HepG2 (cell line): ENCODE results near the gene CNOT8. TPM values are rescaled to one million over a fixed set of nuclear protein-coding genes. Genes with fewer than 3 reads are reported as not detected.

Experiments
- ATAC-seq: fragments of 200-7000 bp; cut with Tn5 transposase; 3 replicates; pipeline ENCODE4 v1.9.1; 2020; ENCODE audit warnings: mild to moderate bottlenecking, moderate library complexity
- BruUV-seq: library from RNA; stranded (reverse); fragments of 400-500 nt; replicated peaks from 2 replicates; lab custom pipeline; 2021; lab: Mats Ljungman, UMichigan
- CTCF ChIA-PET: fragments of 300-600 bp; formaldehyde crosslinking; extraction: SDS; loops from one replicate; lab custom pipeline; 2021; ENCODE audit warnings: low total read pairs, inconsistent platforms, low intra/inter-chr PET ratio; lab: Yijun Ruan, JAX
- POLR2A ChIA-PET: fragments of 350-600 bp; sonication (Branson Sonifier 250); formaldehyde crosslinking; loops from one replicate; lab custom pipeline; 2020; ENCODE audit warnings: antibody characterized with exemption, inconsistent platforms; lab: Yijun Ruan, JAX
- DNase-seq: peaks from one replicate; pipeline ENCODE4 v3.0.0-alpha.2; 2015; ENCODE audit warnings: low spot score
- FAIRE-seq: peaks from 3 replicates; lab custom pipeline; 2011; peaks lifted over from hg19 to GRCh38; lab: Jason Lieb, UNC
- H2AFZ ChIP-seq: one replicate; pipeline ENCODE4 v1.6.1; 2011; ENCODE audit warnings: low read length, inconsistent platforms
- H3K27ac ChIP-seq: fragments of 300-600 bp; 3 replicates; pipeline ENCODE4 v1.8.0; 2011; ENCODE audit warnings: mixed run types, mild to moderate bottlenecking, mixed read lengths, low read length, inconsistent platforms; ENCODE audit not compliant: insufficient read depth; ENCODE audit errors: extremely low read length
- H3K27me3 ChIP-seq, 2 experiments: fragments of 200-600 bp in 1 of 2; 2 replicates in 1 of 2; 3 replicates in 1 of 2; pipeline versions ENCODE4 v1.6.0 to v1.8.0; 2011; ENCODE audit warnings: low read length in 2 of 2, mild to moderate bottlenecking in 2 of 2, moderate library complexity in 2 of 2, inconsistent platforms in 1 of 2; ENCODE audit not compliant: insufficient read depth in 2 of 2, control insufficient read depth in 1 of 2
- H3K36me3 ChIP-seq, 2 experiments: fragments of 200-600 bp in 1 of 2; replicated peaks in 1 of 2; 2 replicates in 1 of 2; 3 replicates in 1 of 2; pipeline versions ENCODE4 v1.5.1 to v1.8.0; 2011; ENCODE audit warnings: low read length in 2 of 2, inconsistent platforms in 1 of 2; ENCODE audit not compliant: insufficient read depth in 2 of 2, control insufficient read depth in 1 of 2
- H3K4me1 ChIP-seq: 2 replicates; pipeline ENCODE4 v1.5.1; 2012; ENCODE audit warnings: low read length, inconsistent platforms; ENCODE audit not compliant: insufficient read depth
- H3K4me2 ChIP-seq: 2 replicates; pipeline ENCODE4 v1.6.0; 2011; ENCODE audit warnings: low read depth, low read length, inconsistent platforms
- H3K4me3 ChIP-seq, 3 experiments: fragments of 200-600 bp in 1 of 3; sonication (generic), shearing (Covaris generic) in 1 of 3; replicated peaks in 1 of 3; 2 replicates each; pipeline ENCODE4 v1.5.1; 2011 to 2016; ENCODE audit warnings: low read length in 3 of 3, inconsistent platforms in 2 of 3, low read depth in 2 of 3, mild to moderate bottlenecking in 2 of 3, control low read depth in 1 of 3, mixed read lengths in 1 of 3; ENCODE audit not compliant: insufficient read depth in 1 of 3
- H3K79me2 ChIP-seq: one replicate; pipeline ENCODE4 v1.6.1; 2011; ENCODE audit warnings: low read length, inconsistent platforms; ENCODE audit not compliant: insufficient read depth
- H3K9ac ChIP-seq: 2 replicates; pipeline ENCODE4 v1.6.0; 2011; ENCODE audit warnings: mild to moderate bottlenecking, low read depth, low read length, inconsistent platforms; ENCODE audit not compliant: insufficient read depth
- H3K9me3 ChIP-seq: 2 replicates; pipeline ENCODE4 v1.5.1; 2012; ENCODE audit warnings: mild to moderate bottlenecking, low read length
- H4K20me1 ChIP-seq: 2 replicates; pipeline ENCODE4 v1.6.0; 2011; ENCODE audit warnings: inconsistent platforms, mild to moderate bottlenecking, low read length, moderate library complexity; ENCODE audit not compliant: insufficient read depth
- AKNA ChIP-seq: sonication (generic); formaldehyde crosslinking; IDR thresholded peaks from 2 replicates; pipeline ENCODE4 v1.4.0; 2020; ENCODE audit warnings: missing genetic modification reagents, borderline replicate concordance
- BCLAF1 ChIP-seq: fragments of 450-650 bp; IDR thresholded peaks from 2 replicates; pipeline ENCODE4 v1.6.1; 2017; ENCODE audit warnings: mild to moderate bottlenecking
- FOSL2 ChIP-seq: sonication (generic); formaldehyde crosslinking; IDR thresholded peaks from 2 replicates; pipeline ENCODE4 v1.4.0; 2020; ENCODE audit warnings: missing genetic modification reagents
- HNF1B ChIP-seq: sonication (generic); formaldehyde crosslinking; IDR thresholded peaks from 2 replicates; pipeline ENCODE4 v1.5.1; 2020; ENCODE audit warnings: mild to moderate bottlenecking, moderate library complexity, missing genetic modification reagents
- KDM5A ChIP-seq: fragments of 200-600 bp; sonication (generic); IDR thresholded peaks from 2 replicates; pipeline ENCODE4 v1.7.0; 2018; ENCODE audit warnings: antibody characterized with exemption, mild to moderate bottlenecking, low read length, borderline replicate concordance
- MLX ChIP-seq: IDR thresholded peaks from 2 replicates; pipeline ENCODE4 v1.6.1; 2016
- NPAS2 ChIP-seq: sonication (generic); formaldehyde crosslinking; IDR thresholded peaks from 2 replicates; pipeline ENCODE4 v1.8.0; 2022; ENCODE audit warnings: mild to moderate bottlenecking, missing genetic modification reagents, borderline replicate concordance
- REL ChIP-seq: sonication (generic); formaldehyde crosslinking; conservative IDR thresholded peaks from 2 replicates; pipeline ENCODE4 v1.8.0; 2022; ENCODE audit warnings: mild to moderate bottlenecking, missing genetic modification reagents, moderate library complexity
- U2AF1 ChIP-seq: fragments of 200-400 bp; formaldehyde crosslinking; optimal IDR thresholded peaks from 2 replicates; pipeline ENCODE3; 2017; ENCODE audit warnings: mild to moderate bottlenecking, low read depth, low read length
- ZGPAT ChIP-seq: IDR thresholded peaks from 2 replicates; pipeline ENCODE4 v1.6.1; 2016; ENCODE audit warnings: mild to moderate bottlenecking
- ZNF432 ChIP-seq: sonication (generic); formaldehyde crosslinking; IDR thresholded peaks from 2 replicates; pipeline ENCODE4 v1.5.0; 2020; ENCODE audit warnings: missing genetic modification reagents, mild to moderate bottlenecking, borderline replicate concordance
- ZNF652 ChIP-seq: IDR thresholded peaks from 2 replicates; pipeline ENCODE4 v1.6.1; 2016; ENCODE audit warnings: low read depth, borderline replicate concordance
- WGBS: methylation state at CpG from one replicate; pipeline ENCODE4 v1.1.6; 2017; ENCODE audit warnings: low lambda C conversion rate; 5-methylcytosine and 5-hydroxymethylcytosine counted together
- in situ Hi-C: cut with HindIII; loops from 2 replicates; pipeline ENCODE4 v1.10.0; 2017; ENCODE audit warnings: low pct_unique_long_range_greater_than_20kb; ENCODE audit not compliant: extremely low pct_ligation_motif_present
- intact Hi-C: fragments of 100-400 bp; cut with micrococcal nuclease; formaldehyde crosslinking; loops from one replicate; pipeline ENCODE4 v1.10.0; 2022; ENCODE audit not compliant: unreplicated experiment
- polyA plus RNA-seq, 8 experiments: library from polyadenylated mRNA; depleted of rRNA in 3 of 8; stranded (reverse) in 7 of 8; unstranded in 1 of 8; fragments of >200 nt; fragmentation: Illumina TruSeq in 4 of 8; extraction: Trizol in 4 of 8; gene quantifications; 2 replicates each; pipeline versions ENCODE4 v1.2.1 to v1.2.3, GENCODE V29; 2011 to 2016; ENCODE audit warnings: low read depth in 4 of 8, missing spikeins in 1 of 8, mixed read lengths in 1 of 8; ENCODE audit not compliant: insufficient read depth in 1 of 8
- total RNA-seq, 5 experiments: library from RNA; depleted of rRNA; stranded (reverse); fragments of >200 nt; fragmentation: Illumina TruSeq; extraction: Trizol; gene quantifications; 2 replicates each; pipeline ENCODE4 v1.2.3, GENCODE V29; 2016; ENCODE audit warnings: low read depth in 1 of 5

Gene CNOT8
- total and polyA plus RNA-seq, 2 of the 13 experiments (the other 11 are each of a cell fraction or from before 2014, with no cell fraction given): 37.1 to 74.9 TPM

GRCh38 chr5:154866841-154867240 lies 8.4 kb downstream of the CNOT8 start:
- Histone ChIP-seq H3K4me3 (no peak overlapping the region), H4K20me1 (peaks cover 18% of the 10 kb centered on the region; the same call in 1 of the 2 replicates), H3K36me3 (peaks cover 7 to 56% of the 10 kb centered on the region in 2 experiments), H3K9ac (no peak overlapping the region), H3K4me1 (peaks cover 37% of the 10 kb centered on the region), H3K79me2 (peaks cover 41% of the 10 kb centered on the region), H3K9me3 (no peaks in the 10 kb centered on the region), H3K27me3 (no peaks in the 10 kb centered on the region), H2AFZ (no peak overlapping the region), H3K4me2 (no peak overlapping the region), H3K27ac (no peak overlapping the region)
- no peak for TF ChIP-seq HNF1B (CRISPR knock-in tag)
- no peak for TF ChIP-seq ZNF652 (CRISPR knock-in tag)
- TF ChIP-seq U2AF1: no peak
- no peak for TF ChIP-seq ZNF432 (CRISPR knock-in tag)
- no peak for TF ChIP-seq REL (CRISPR knock-in tag)
- TF ChIP-seq MLX (CRISPR knock-in tag): no peak
- TF ChIP-seq ZGPAT (CRISPR knock-in tag): no peak
- TF ChIP-seq KDM5A: no peak
- no peak for TF ChIP-seq FOSL2
- no peak for TF ChIP-seq NPAS2 (CRISPR knock-in tag)
- no peak for TF ChIP-seq BCLAF1
- no peak for TF ChIP-seq AKNA (CRISPR knock-in tag)
- intact Hi-C loops (no loop called here), in situ Hi-C loops (no loop called here)
- 97% methylated on average over 2 of the region's 2 CpGs for WGBS
- no TSS peak for BruUV-seq
- CTCF ChIA-PET: no interaction called here
- ATAC-seq: no peak
- FAIRE-seq: no peak
- POLR2A ChIA-PET: no interaction called here
- DNase-seq: no peak
